ENCODE measurements around the gene FABP2.

DNA sequence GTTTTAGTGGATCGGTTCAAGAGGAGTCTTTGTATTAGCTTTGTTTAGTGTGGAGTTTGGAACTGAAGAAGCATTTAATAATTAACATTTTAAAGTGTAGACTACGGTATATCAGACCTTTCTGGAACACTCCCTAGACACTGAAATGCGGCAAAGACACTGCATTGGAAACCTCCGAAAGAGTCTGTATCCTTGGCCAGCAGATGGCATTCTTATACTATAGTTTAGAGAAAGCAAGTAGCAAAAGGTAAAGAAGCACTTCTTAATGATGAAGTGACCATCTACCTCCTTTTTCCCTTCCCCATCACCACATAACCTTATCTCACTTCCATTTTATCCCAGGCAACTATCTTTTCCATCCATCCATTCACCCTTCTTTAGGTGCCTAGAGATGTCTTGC lies 7.6 kb downstream of the FABP2 start:
- TF ChIP-seq MAX (IDR thresholded peaks at IDR 0.05; ENCODE audit: low read depth, low read length): no peak
- TF ChIP-seq CTCF (IDR thresholded peaks at IDR 0.05; ENCODE audit: low read depth, low read length): peak; percentile 9
- TF ChIP-seq POLR2A (IDR thresholded peaks at IDR 0.05; ENCODE audit: extremely low read depth, insufficient read length): no peak
- TF ChIP-seq MYC (IDR thresholded peaks at IDR 0.05; ENCODE audit: low read depth, low read length): no peak

Data from NB4 (cell line).